H7 (cell line): ENCODE measurements around the gene SLC16A7. TPM values are rescaled to one million over a fixed set of nuclear protein-coding genes. Genes with fewer than 3 reads are reported as not detected.
"Not testable (repeated sequence)": the region's sequence is repeated elsewhere in the genome, so short reads cannot be mapped to it uniquely, and the experiment has no call there.

Source experiments
- DNase-seq: peaks from one replicate; pipeline ENCODE4 v3.0.0; 2012
- H3K27me3 ChIP-seq: 2 replicates; pipeline ENCODE4 v1.6.0; 2011; ENCODE audit warnings: mild to moderate bottlenecking, low read length; ENCODE audit not compliant: control insufficient read depth, insufficient read depth
- H3K36me3 ChIP-seq: replicated peaks from 2 replicates; pipeline ENCODE4 v1.5.1; 2011; ENCODE audit warnings: low read length; ENCODE audit not compliant: control insufficient read depth, insufficient read depth
- H3K4me3 ChIP-seq: 2 replicates; pipeline ENCODE4 v1.5.1; 2011; ENCODE audit warnings: low read depth, mild to moderate bottlenecking, control low read depth, low read length, moderate library complexity; ENCODE audit not compliant: insufficient read depth
- total RNA-seq: library from RNA; depleted of rRNA; stranded (reverse); fragments of >200 nt; shearing (Covaris generic); gene quantifications from 2 replicates; pipeline ENCODE4 v1.2.3, GENCODE V29; 2014

Gene SLC16A7
- total RNA-seq, 1 experiment from 2014 or later: 2.4 TPM

GRCh38 chr12:59600171-59600570 lies 4.3 kb downstream of the SLC16A7 start:
- H3K4me3 ChIP-seq: no peak overlapping the region
- H3K27me3 ChIP-seq: peaks cover 8% of the 10 kb centered on the region
- H3K36me3 ChIP-seq: no peaks in the 10 kb centered on the region
- DNase-seq: no peak

- no peaks in the 10 kb centered on the region for H3K36me3 ChIP-seq
- no peak for DNase-seq
- H3K4me3 ChIP-seq: no peak overlapping the region
- no peaks in the 10 kb centered on the region for H3K27me3 ChIP-seq
These were observed 7.9 kb downstream of the SLC16A7 start for GRCh38 chr12:59603754-59604153.

- not testable (repeated sequence) for H3K27me3 ChIP-seq, H3K4me3 ChIP-seq, H3K36me3 ChIP-seq, DNase-seq
These were observed 17.1 kb downstream of the SLC16A7 start for GRCh38 chr12:59612823-59613434.

DNA sequence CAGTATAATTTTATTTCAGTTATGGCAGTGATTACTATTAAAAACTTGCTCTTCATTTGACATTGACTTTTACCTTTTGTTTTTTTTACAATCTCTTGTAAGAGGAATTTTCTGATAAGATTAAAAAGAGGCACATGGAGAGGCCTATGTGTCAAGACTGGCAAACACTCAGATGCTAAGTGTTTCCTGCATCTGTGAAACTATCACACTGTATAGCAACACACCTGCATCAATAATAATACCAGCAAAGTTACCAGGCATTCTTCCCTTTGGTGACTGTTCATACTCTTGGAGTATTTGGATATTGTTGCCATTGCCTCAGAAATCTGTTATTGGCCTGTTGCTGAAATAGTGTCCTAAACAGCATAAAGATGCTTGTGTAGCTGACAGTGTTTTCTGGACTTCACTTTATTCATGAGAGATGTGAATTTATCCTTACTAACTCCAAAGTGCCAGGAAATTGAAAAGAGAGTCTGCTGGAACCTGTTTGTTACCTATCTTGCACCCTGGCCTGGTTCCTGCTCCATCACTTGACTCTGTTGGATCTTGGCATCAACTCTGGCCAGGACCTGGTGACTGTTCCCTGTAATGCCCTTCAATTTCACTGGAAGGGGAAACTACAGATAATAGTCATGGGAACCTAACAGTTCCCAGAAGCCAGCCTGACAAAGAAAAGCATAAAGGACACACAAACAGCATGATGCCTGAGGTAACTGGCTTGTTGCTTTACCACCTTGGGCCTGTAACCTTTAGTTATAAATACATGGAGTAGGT lies 19.8 kb downstream of the SLC16A7 start:
- no peak for DNase-seq
- H3K36me3 ChIP-seq: no peaks in the 10 kb centered on the region
- no peak overlapping the region for H3K4me3 ChIP-seq
- no peaks in the 10 kb centered on the region for H3K27me3 ChIP-seq

DNA sequence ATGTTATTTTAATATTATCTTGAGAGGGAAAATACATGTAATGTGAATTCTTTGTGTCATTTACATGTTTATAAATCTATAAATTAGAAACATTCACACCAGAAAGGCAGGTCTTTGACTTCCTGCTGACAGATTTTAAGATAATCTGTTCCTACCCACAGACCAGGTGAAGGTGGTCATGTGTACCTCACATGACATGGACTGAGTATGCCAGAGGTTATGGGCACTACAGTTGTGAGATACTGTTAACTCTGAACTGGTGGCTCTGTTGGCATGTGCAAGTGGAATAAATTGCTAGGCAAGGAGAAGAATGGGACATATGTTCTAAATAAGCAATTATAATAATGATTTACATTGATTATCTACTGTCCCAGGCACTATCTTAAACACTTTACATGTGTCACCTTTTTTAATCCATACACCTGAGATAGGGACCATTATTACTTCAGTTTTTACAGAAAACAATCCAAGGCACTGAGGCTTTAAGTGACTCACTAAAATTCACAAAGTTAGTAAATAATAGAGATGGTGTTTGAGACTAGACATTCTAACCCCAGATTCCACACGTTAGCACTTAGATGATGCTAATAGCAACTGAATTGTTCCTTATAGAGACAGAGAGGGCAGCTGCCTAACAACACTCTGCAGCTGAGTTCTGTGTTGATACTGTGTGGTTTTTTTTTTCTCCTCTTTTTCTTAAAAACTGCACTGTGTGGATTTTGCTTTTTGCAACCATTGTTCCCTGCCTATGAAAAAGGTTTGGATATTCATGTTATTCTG lies 23.8 kb downstream of the SLC16A7 start:
- Histone ChIP-seq H3K36me3 (no peaks in the 10 kb centered on the region), H3K27me3 (no peaks in the 10 kb centered on the region), H3K4me3 (no peak overlapping the region)
- DNase-seq: no peak

GRCh38 chr12:59620326-59620725 lies 24.5 kb downstream of the SLC16A7 start:
- Histone ChIP-seq H3K36me3 (no peaks in the 10 kb centered on the region), H3K4me3 (no peak overlapping the region), H3K27me3 (no peaks in the 10 kb centered on the region)
- DNase-seq: no peak

DNA sequence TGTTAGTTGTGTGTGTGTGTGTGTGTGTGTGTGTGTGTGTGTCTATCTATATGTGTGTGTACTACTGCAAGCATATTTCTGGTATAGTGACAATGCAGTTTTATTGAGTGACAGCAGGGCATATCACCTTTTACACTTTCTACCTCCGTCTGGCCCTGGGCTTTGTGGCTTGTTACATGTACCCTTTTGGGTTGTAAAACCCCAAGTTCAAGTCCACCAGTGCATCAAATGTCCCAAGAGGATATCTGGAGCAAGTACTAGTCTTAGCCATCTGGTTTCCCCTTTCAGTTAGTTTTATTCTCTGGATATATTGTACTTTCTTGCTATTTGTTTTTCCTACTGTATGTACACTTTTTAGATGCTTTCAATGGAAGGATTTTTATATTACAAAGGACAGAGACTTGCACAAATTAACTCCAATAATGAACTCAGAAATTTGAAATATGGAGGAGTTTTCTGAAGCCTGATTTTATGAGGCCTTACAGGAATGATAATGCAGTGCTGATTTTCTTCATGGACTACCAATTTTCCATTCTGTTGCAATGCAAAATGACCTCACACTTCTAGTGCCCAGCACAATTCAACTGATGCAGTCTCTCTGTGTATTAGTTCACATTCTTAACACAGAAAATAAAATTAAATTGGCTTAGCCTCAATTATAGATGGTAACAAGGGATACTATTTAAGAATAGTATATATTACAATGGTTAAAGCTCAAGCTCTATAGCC lies 29.1 kb downstream of the SLC16A7 start:
- H3K36me3 ChIP-seq: no peaks in the 10 kb centered on the region

DNA sequence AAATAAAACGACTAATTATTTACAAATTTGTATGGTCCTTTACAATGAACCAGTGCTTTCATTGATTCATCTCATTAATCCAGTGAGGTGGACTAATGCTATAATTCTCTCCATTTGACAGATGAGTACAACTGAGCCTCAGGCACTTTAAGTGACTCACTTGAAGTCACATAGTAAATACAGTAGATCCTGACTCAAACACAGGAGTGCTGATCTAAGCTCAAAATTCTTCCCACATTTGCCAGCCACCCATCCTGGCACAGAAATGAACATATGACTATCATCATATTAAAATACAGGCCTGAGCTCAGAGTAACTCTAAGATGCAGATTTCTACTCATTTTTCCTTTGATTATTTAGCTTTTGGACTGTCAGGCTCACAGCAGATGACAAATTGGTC lies 30.6 kb downstream of the SLC16A7 start:
- no peak overlapping the region for H3K4me3 ChIP-seq
- no peak for DNase-seq
- no peaks in the 10 kb centered on the region for H3K27me3 ChIP-seq
- no peaks in the 10 kb centered on the region for H3K36me3 ChIP-seq

More for the DNA sequence above, 29.1 kb downstream of the SLC16A7 start:
- Histone ChIP-seq H3K4me3 (no peak overlapping the region), H3K27me3 (no peaks in the 10 kb centered on the region)
- DNase-seq: no peak

DNA sequence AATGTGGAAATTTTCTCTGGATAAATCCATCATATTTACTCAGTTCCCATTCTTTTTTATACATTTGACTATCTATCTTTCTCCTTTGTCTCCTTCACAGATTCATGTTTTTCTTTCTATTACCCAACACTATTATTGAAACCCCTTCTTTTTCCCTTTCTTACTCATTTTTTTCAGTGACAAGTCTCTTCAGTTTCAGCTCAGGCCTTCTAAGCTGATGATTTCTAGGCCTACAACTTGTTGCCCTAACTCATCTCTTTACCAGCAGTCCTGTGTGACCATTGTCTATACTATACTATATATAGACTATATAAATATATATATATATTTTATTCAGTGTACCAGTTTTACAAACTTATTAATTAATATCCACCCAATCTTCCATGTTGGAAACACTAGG lies 31.8 kb downstream of the SLC16A7 start:
- H3K36me3 ChIP-seq: no peaks in the 10 kb centered on the region
- H3K27me3 ChIP-seq: no peaks in the 10 kb centered on the region
- no peak overlapping the region for H3K4me3 ChIP-seq
- no peak for DNase-seq

DNA sequence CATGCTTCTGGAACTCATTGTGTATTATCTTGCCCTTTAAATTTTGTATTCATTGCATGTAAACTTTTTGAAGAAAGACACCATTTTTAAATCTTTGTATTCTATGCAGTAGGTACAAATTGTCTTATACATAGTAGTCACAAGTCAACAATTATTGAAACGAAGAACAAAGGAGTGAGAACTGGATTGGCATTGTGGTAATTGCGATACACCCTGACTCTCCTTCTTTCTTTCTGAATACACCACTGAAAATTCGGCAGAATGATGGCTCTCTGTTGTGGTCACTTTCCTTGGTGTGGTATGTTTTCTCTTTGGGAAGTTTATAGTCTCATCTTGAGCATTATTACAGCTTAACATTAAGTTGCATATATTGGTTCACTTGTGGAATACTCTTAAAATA lies 34.1 kb downstream of the SLC16A7 start:
- no peaks in the 10 kb centered on the region for H3K36me3 ChIP-seq
- no peak for DNase-seq
- H3K4me3 ChIP-seq: no peak overlapping the region
- H3K27me3 ChIP-seq: no peaks in the 10 kb centered on the region

DNA sequence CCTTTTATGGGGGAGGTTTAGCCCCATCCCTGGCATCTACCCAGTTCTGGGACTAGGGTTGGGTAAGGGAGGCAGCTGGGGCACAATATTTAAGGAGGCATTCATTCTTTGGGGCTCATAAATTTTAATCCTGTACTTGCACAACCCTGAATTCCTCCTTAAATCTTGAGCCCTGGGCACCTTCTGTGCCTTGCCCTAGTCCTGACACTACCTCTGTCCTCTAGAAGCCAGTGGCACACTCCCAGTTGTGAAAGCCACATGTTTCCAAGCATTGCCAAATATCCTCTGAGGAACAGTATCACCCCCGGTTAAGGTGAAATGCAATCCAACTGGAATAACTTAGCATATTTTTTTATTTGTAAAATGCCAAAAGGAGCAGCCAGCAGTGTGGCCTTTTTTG lies 36.6 kb downstream of the SLC16A7 start:
- DNase-seq: no peak
- H3K4me3 ChIP-seq: no peak overlapping the region
- no peaks in the 10 kb centered on the region for H3K27me3 ChIP-seq
- H3K36me3 ChIP-seq: no peaks in the 10 kb centered on the region

GRCh38 chr12:59634254-59634653 lies 38.4 kb downstream of the SLC16A7 start:
- Histone ChIP-seq H3K36me3 (no peaks in the 10 kb centered on the region), H3K4me3 (no peak overlapping the region), H3K27me3 (no peaks in the 10 kb centered on the region)
- no peak for DNase-seq

DNA sequence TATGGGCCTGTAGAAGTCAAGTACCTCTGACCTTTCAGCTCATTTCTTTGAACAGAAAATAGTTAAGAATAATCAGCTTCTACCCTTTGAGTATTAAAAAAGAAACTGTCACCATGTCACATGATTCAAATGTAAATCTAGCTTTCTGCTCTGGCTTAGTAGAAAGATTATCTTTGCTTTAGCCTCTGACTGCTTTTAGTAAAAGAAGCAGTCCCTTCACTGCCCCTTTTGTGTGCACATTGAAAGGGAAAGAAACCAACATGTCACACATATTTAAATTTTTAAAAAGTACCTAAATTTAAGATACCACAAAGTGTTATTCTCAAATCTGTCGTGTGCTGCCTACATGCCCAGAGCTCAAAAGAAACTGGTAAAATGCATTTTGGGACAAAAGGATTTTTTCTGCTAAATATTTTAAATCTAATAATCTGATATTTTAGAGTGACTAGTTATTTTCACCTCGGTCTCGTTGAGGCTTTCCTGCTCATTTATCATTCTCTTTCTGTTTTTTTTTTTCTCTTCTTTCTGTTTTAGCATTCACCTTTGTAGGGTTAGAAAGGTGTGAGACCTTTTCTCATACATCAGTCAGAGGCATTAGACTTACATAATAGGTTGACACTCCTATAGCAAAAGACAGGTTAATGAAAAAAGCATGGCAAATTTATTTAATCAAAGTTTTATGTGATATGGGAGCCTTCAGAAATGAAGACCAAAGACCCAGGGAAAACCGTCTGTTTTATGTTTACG lies 41.3 kb downstream of the SLC16A7 start:
- no peak overlapping the region for H3K4me3 ChIP-seq

DNA sequence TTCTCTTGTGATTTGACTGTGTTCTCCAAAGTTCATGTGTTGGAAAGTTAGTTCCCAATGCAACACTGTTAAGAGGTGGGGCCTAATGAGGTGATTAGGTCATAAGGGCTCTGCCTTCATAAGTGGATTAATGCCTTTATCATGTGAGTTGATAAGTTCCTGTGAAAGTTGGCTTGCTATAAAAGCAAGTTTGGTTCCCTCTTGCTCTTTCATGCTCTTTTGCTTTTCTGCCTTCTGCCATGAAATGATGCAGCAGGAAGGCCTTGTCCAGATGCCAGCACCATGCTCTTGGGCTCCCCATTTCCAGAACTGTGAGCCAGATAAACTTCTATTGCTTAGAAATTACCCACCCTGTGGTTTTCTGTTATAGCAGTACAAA lies 41.9 kb downstream of the SLC16A7 start:
- no peak overlapping the region for H3K4me3 ChIP-seq
- no peaks in the 10 kb centered on the region for H3K36me3 ChIP-seq
- DNase-seq: no peak
- no peaks in the 10 kb centered on the region for H3K27me3 ChIP-seq

More for the DNA sequence above, 41.3 kb downstream of the SLC16A7 start:
- DNase-seq: no peak
- Histone ChIP-seq H3K36me3 (no peaks in the 10 kb centered on the region), H3K27me3 (no peaks in the 10 kb centered on the region)
